DOHH2 (cell line): ENCODE results near the gene FMNL2.

ENCODE experiments used
- H3F3A ChIP-seq: fragments of 200-600 bp; sonication (generic), shearing (Covaris generic); 2 replicates; pipeline ENCODE4 v1.6.0; 2016; ENCODE audit warnings: antibody characterized with exemption, mild to moderate bottlenecking; ENCODE audit not compliant: control insufficient read depth, insufficient read depth
- H3K27ac ChIP-seq: fragments of 200-600 bp; sonication (generic); 2 replicates; pipeline ENCODE4 v1.5.1; 2014; ENCODE audit warnings: low read depth, mild to moderate bottlenecking, low read length, moderate library complexity
- H3K27me3 ChIP-seq: fragments of 200-600 bp; sonication (generic); 2 replicates; pipeline ENCODE4 v1.6.1; 2014; ENCODE audit warnings: mild to moderate bottlenecking, low read length, mixed read lengths; ENCODE audit not compliant: control insufficient read depth
- H3K36me3 ChIP-seq: fragments of 200-600 bp; sonication (generic); 2 replicates; pipeline ENCODE4 v1.6.1; 2014; ENCODE audit warnings: mild to moderate bottlenecking, low read length, moderate library complexity, mixed read lengths; ENCODE audit not compliant: control insufficient read depth
- H3K4me1 ChIP-seq: fragments of 200-600 bp; sonication (generic); 2 replicates; pipeline ENCODE4 v1.6.1; 2014; ENCODE audit warnings: mild to moderate bottlenecking, low read length, mixed read lengths; ENCODE audit not compliant: control insufficient read depth
- H3K4me2 ChIP-seq: fragments of 200-600 bp; sonication (generic); 2 replicates; pipeline ENCODE4 v1.6.0; 2014; ENCODE audit warnings: mild to moderate bottlenecking, low read length, moderate library complexity
- H3K4me3 ChIP-seq: fragments of 200-600 bp; sonication (generic); 2 replicates; pipeline ENCODE4 v1.5.1; 2014; ENCODE audit warnings: mild to moderate bottlenecking, low read length, mixed read lengths
- H3K79me2 ChIP-seq: fragments of 200-600 bp; sonication (generic); 2 replicates; pipeline ENCODE4 v1.6.1; 2014; ENCODE audit warnings: mild to moderate bottlenecking, low read length, mixed read lengths; ENCODE audit not compliant: control insufficient read depth
- H3K9me2 ChIP-seq: fragments of 200-600 bp; sonication (generic); replicated peaks from 2 replicates; pipeline ENCODE4 v1.6.1; 2014; ENCODE audit warnings: mild to moderate bottlenecking, low read length, mixed read lengths; ENCODE audit not compliant: control insufficient read depth
- H3K9me3 ChIP-seq: fragments of 200-600 bp; sonication (generic); 2 replicates; pipeline ENCODE4 v1.6.1; 2014; ENCODE audit warnings: antibody characterized with exemption, low read length, mixed read lengths; ENCODE audit not compliant: control insufficient read depth, insufficient read depth
- H4K20me1 ChIP-seq: fragments of 200-600 bp; sonication (generic); 2 replicates; pipeline ENCODE4 v1.6.0; 2014; ENCODE audit warnings: low read depth, mild to moderate bottlenecking, antibody characterized with exemption, low read length, moderate library complexity; ENCODE audit not compliant: control insufficient read depth, insufficient read depth
- CTCF ChIP-seq: fragments of 200-600 bp; sonication (generic); IDR thresholded peaks from one replicate; pipeline ENCODE4 v1.5.1; 2014; ENCODE audit warnings: antibody characterized with exemption, mild to moderate bottlenecking, low read depth, low read length; ENCODE audit not compliant: poor library complexity, severe bottlenecking
- EZH2phosphoT487 ChIP-seq: fragments of 200-600 bp; sonication (generic); IDR thresholded peaks from 2 replicates; pipeline ENCODE4 v1.6.1; 2017; ENCODE audit warnings: borderline replicate concordance, mild to moderate bottlenecking, antibody characterized with exemption, low read length, moderate library complexity, mixed read lengths

FMNL2 gene

GRCh38 chr2:152396051-152396511, 61.1 kb downstream of the FMNL2 start:
- no peaks in the 10 kb centered on the region for H3K9me2 ChIP-seq
- H3K27me3 ChIP-seq = 0 out of 2 replicates have a peak, but pooled peaks cover 3% of the 10 kb centered on the region
- H4K20me1 ChIP-seq = no peaks in the 10 kb centered on the region
- H3K4me2 ChIP-seq = no peak overlapping the region
- H3K9me3 ChIP-seq = no peaks in the 10 kb centered on the region
- no peaks in the 10 kb centered on the region for H3K4me1 ChIP-seq
- H3K4me3 ChIP-seq = no peak overlapping the region
- no peaks in the 10 kb centered on the region for H3K79me2 ChIP-seq
- H3F3A ChIP-seq = no peaks in the 10 kb centered on the region
- no peak for TF ChIP-seq EZH2phosphoT487
- TF ChIP-seq CTCF = no peak
- H3K36me3 ChIP-seq = no peaks in the 10 kb centered on the region
- no peak overlapping the region for H3K27ac ChIP-seq

- H3K27me3 ChIP-seq = 0 out of 2 replicates have a peak, but pooled peaks cover 3% of the 10 kb centered on the region
- no peaks in the 10 kb centered on the region for H3K9me2 ChIP-seq
- no peaks in the 10 kb centered on the region for H3F3A ChIP-seq
- no peaks in the 10 kb centered on the region for H3K4me1 ChIP-seq
- no peaks in the 10 kb centered on the region for H3K36me3 ChIP-seq
- TF ChIP-seq EZH2phosphoT487 (no peak), CTCF (no peak)
- H3K9me3 ChIP-seq = no peaks in the 10 kb centered on the region
- no peak overlapping the region for H3K4me3 ChIP-seq
- H3K79me2 ChIP-seq = no peaks in the 10 kb centered on the region
- H3K27ac ChIP-seq = no peak overlapping the region
- H4K20me1 ChIP-seq = no peaks in the 10 kb centered on the region
- no peak overlapping the region for H3K4me2 ChIP-seq
These were observed 61.8 kb downstream of the FMNL2 start for GRCh38 chr2:152396763-152397162.

GRCh38 chr2:152399003-152399402, 64.0 kb downstream of the FMNL2 start:
- Histone ChIP-seq H3F3A (no peaks in the 10 kb centered on the region), H3K27me3 (0 out of 2 replicates have a peak, but pooled peaks cover 3% of the 10 kb centered on the region), H3K79me2 (no peaks in the 10 kb centered on the region), H3K36me3 (no peaks in the 10 kb centered on the region), H4K20me1 (no peaks in the 10 kb centered on the region), H3K4me2 (no peak overlapping the region), H3K9me3 (no peaks in the 10 kb centered on the region), H3K4me3 (no peak overlapping the region), H3K4me1 (no peaks in the 10 kb centered on the region), H3K27ac (no peak overlapping the region), H3K9me2 (no peaks in the 10 kb centered on the region)
- TF ChIP-seq EZH2phosphoT487 (no peak), CTCF (no peak)
